ENCODE data around the gene CHID1. TPM values are rescaled to one million over a fixed set of nuclear protein-coding genes. Genes with fewer than 3 reads are reported as not detected.

Gene CHID1
- total RNA-seq, 1 donor, result 42.3 TPM

GRCh38 chr11:889687-890475 lies 20.7 kb downstream of the CHID1 start:
- TF ChIP-seq CTCF (IDR thresholded peaks at IDR 0.05; ENCODE audit: insufficient read depth, low read depth, low read length), result no peak
- DNase-seq (ENCODE audit: low read depth), result no peak
- H3K4me3 ChIP-seq (ENCODE audit: low read depth, low read length), result no peak overlapping the region

- no peak overlapping the region for H3K4me3 ChIP-seq (ENCODE audit: low read depth, low read length)
- no peak for DNase-seq (ENCODE audit: low read depth)
Measured at GRCh38 chr11:889257-889656, 21.4 kb downstream of the CHID1 start.

GRCh38 chr11:888310-889212 lies 22.0 kb downstream of the CHID1 start:
- DNase-seq (ENCODE audit: low read depth), result no peak
- TF ChIP-seq CTCF (IDR thresholded peaks at IDR 0.05; ENCODE audit: insufficient read depth, low read depth, low read length), result no peak
- no peak overlapping the region for H3K4me3 ChIP-seq (ENCODE audit: low read depth, low read length)

More at GRCh38 chr11:889257-889656, 21.4 kb downstream of the CHID1 start:
- TF ChIP-seq CTCF (IDR thresholded peaks at IDR 0.05; ENCODE audit: insufficient read depth, low read depth, low read length), result no peak

GRCh38 chr11:887589-887988 lies 23.0 kb downstream of the CHID1 start:
- no peak for TF ChIP-seq CTCF (IDR thresholded peaks at IDR 0.05; ENCODE audit: insufficient read depth, low read depth, low read length)
- no peak overlapping the region for H3K4me3 ChIP-seq (ENCODE audit: low read depth, low read length)
- DNase-seq (ENCODE audit: low read depth), result no peak

- H3K4me3 ChIP-seq (ENCODE audit: low read depth, low read length), result no peak overlapping the region
- TF ChIP-seq CTCF (IDR thresholded peaks at IDR 0.05; ENCODE audit: insufficient read depth, low read depth, low read length), result no peak
- DNase-seq (ENCODE audit: low read depth), result no peak
Measured at GRCh38 chr11:886568-886967, 24.0 kb downstream of the CHID1 start.

- DNase-seq (ENCODE audit: low read depth), result no peak
- no peak overlapping the region for H3K4me3 ChIP-seq (ENCODE audit: low read depth, low read length)
- TF ChIP-seq CTCF (IDR thresholded peaks at IDR 0.05; ENCODE audit: insufficient read depth, low read depth, low read length), result no peak
Measured at GRCh38 chr11:884578-885070, 26.0 kb downstream of the CHID1 start.

All from fibroblast of villous mesenchyme (primary cell).